C4-2B (cell line): Measurements from ENCODE around the gene ERGIC1.

Experiments
- CTCF ChIP-seq: fragments of 450-650 bp; conservative IDR thresholded peaks from 2 replicates; pipeline ENCODE4 v1.5.1; 2017; ENCODE audit warnings: mild to moderate bottlenecking
- ZFX ChIP-seq: fragments of 450-650 bp; IDR thresholded peaks from 2 replicates; pipeline ENCODE4 v1.6.1; 2017

- TF ChIP-seq CTCF (no peak), ZFX (no peak)
Measured at GRCh38 chr5:172897481-172898217, 63.6 kb downstream of the ERGIC1 start.
